Measurements from ENCODE around the gene LIME1. TPM values are rescaled to one million over a fixed set of nuclear protein-coding genes. Genes with fewer than 3 reads are reported as not detected.

Gene LIME1
- total and polyA plus RNA-seq, 4 donors = 21.2 to 69.0 (median 51.6) TPM

DNA sequence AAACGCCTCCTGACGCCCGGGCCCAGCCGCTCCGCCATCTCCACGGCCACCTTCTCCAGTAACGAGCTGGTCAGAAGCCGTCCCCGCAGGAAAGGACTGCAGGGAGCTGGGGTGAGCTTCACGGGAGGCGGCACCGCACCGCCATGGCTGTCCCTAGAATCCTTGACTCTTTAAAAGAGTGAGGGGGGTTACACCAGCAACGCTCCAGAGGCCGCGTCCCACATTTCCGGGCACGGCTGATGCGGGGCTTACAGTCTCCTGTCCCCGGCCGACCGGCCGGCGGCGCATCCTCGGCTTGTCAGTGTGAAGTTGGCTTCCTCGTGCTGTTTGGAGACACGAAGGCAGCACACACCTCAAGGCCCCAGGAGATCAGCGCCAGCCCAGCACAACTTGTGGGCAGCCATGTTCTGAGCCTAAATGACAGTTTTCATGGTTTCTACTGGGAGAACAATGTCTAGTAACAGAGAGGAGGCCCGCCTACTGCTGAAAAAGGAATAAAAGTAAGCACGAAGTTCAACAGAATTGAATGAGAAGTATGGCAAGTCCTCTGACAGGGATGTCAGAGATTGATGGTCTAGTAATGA is 33.5 kb downstream of the LIME1 start:
- no peak overlapping the region for H3K4me3 ChIP-seq (ENCODE audit: low read depth in 1 of 3, low read length in 3 of 3)
- TF ChIP-seq, protein P1, sequence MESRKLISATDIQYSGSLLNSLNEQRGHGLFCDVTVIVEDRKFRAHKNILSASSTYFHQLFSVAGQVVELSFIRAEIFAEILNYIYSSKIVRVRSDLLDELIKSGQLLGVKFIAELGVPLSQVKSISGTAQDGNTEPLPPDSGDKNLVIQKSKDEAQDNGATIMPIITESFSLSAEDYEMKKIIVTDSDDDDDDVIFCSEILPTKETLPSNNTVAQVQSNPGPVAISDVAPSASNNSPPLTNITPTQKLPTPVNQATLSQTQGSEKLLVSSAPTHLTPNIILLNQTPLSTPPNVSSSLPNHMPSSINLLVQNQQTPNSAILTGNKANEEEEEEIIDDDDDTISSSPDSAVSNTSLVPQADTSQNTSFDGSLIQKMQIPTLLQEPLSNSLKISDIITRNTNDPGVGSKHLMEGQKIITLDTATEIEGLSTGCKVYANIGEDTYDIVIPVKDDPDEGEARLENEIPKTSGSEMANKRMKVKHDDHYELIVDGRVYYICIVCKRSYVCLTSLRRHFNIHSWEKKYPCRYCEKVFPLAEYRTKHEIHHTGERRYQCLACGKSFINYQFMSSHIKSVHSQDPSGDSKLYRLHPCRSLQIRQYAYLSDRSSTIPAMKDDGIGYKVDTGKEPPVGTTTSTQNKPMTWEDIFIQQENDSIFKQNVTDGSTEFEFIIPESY (IDR thresholded peaks at IDR 0.05) = no peak
- TF ChIP-seq, protein P2, sequence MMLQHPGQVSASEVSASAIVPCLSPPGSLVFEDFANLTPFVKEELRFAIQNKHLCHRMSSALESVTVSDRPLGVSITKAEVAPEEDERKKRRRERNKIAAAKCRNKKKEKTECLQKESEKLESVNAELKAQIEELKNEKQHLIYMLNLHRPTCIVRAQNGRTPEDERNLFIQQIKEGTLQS (IDR thresholded peaks at IDR 0.05) = no peak
- TF ChIP-seq FOXA1 (IDR thresholded peaks at IDR 0.05) = no peak
- TF ChIP-seq HNF4G (IDR thresholded peaks at IDR 0.05) = no peak
- TF ChIP-seq YY1 (IDR thresholded peaks at IDR 0.05) = no peak
- no peak for TF ChIP-seq JUND (IDR thresholded peaks at IDR 0.05)
- no peak for TF ChIP-seq NR2F2 (IDR thresholded peaks at IDR 0.05)
- TF ChIP-seq, protein P3, sequence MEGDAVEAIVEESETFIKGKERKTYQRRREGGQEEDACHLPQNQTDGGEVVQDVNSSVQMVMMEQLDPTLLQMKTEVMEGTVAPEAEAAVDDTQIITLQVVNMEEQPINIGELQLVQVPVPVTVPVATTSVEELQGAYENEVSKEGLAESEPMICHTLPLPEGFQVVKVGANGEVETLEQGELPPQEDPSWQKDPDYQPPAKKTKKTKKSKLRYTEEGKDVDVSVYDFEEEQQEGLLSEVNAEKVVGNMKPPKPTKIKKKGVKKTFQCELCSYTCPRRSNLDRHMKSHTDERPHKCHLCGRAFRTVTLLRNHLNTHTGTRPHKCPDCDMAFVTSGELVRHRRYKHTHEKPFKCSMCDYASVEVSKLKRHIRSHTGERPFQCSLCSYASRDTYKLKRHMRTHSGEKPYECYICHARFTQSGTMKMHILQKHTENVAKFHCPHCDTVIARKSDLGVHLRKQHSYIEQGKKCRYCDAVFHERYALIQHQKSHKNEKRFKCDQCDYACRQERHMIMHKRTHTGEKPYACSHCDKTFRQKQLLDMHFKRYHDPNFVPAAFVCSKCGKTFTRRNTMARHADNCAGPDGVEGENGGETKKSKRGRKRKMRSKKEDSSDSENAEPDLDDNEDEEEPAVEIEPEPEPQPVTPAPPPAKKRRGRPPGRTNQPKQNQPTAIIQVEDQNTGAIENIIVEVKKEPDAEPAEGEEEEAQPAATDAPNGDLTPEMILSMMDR (IDR thresholded peaks at IDR 0.05; ENCODE audit: low read depth, low read length, missing input control) = no peak
- no peak for TF ChIP-seq GABPA (IDR thresholded peaks at IDR 0.05 in 1 of 2, conservative IDR thresholded peaks at IDR 0.05 in 1 of 2)
- TF ChIP-seq RAD21 (IDR thresholded peaks at IDR 0.05) = no peak
- TF ChIP-seq, protein P4, sequence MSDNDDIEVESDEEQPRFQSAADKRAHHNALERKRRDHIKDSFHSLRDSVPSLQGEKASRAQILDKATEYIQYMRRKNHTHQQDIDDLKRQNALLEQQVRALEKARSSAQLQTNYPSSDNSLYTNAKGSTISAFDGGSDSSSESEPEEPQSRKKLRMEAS (IDR thresholded peaks at IDR 0.05) = no peak
- TF ChIP-seq SP1 (IDR thresholded peaks at IDR 0.05) = no peak
- no peak overlapping the region for H3K27ac ChIP-seq (ENCODE audit: low read depth in 1 of 2, low read length in 2 of 2)
- no peaks in the 10 kb centered on the region for H3K36me3 ChIP-seq (ENCODE audit: control insufficient read depth in 4 of 4, insufficient read depth in 3 of 4, low read depth in 1 of 4, low read length in 3 of 4)
- 94% methylated on average over 31 of the region's 31 CpGs for WGBS
- DNase-seq (ENCODE audit: low spot score) = no peak
- H3K4me1 ChIP-seq (ENCODE audit: control insufficient read depth in 4 of 4, insufficient read depth in 4 of 4, low read length in 3 of 4) = peaks cover 0 to 1% (median 0%) of the 10 kb centered on the region in 4 donors
- H3K9ac ChIP-seq (ENCODE audit: low read depth in 1 of 2, low read length in 2 of 2) = no peak overlapping the region
- H3K27me3 ChIP-seq (ENCODE audit: control insufficient read depth in 4 of 4, insufficient read depth in 4 of 4, low read length in 3 of 4) = no peaks in the 10 kb centered on the region
- no peaks in the 10 kb centered on the region for H3K9me3 ChIP-seq (ENCODE audit: control insufficient read depth in 4 of 4, low read length in 3 of 4)

DNA sequence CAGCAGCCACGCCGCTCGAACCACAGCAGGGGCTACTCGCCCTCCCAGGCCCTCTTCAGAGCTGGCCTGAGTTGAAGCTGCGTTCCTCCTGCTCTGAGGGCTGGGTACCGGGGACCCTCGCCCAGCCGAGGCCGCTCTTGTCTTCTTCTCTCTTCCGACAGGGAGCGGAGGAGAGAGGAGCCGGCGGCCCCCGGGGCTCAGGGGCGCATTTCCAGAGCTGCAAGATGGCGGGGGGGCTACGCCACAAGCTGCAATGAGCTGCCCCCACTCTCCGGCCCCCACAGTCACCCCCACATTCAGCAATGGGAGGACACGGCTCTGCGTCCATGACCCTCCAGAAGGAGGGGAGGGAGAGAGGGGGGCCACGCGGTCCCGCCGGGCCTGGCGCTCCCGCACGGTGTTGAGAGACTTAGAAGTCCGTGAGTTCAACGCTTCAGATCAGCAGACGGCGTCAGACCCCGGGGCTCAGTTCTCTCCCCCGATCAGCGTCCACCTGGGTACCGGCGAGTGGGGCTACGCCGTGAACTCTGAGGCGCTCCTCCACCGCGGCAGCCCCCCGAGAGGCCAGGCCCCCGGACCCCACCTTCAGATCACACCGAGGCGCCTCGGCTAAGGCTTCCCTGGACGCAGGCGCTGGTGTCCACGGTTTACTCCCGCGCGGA is 34.7 kb downstream of the LIME1 start:
- TF ChIP-seq, protein P4 (IDR thresholded peaks at IDR 0.05) = no peak
- TF ChIP-seq NR2F2 (IDR thresholded peaks at IDR 0.05) = no peak
- no peak for TF ChIP-seq RXRA (IDR thresholded peaks at IDR 0.05)
- TF ChIP-seq HNF4A (conservative IDR thresholded peaks at IDR 0.05) = no peak
- no peak for TF ChIP-seq FOXA2 (IDR thresholded peaks at IDR 0.05)
- TF ChIP-seq YY1 (IDR thresholded peaks at IDR 0.05) = no peak
- TF ChIP-seq GABPA (IDR thresholded peaks at IDR 0.05 in 1 of 2, conservative IDR thresholded peaks at IDR 0.05 in 1 of 2) = no peak
- TF ChIP-seq FOXA1 (IDR thresholded peaks at IDR 0.05) = no peak
- TF ChIP-seq, protein P3 (IDR thresholded peaks at IDR 0.05; ENCODE audit: low read depth, low read length, missing input control) = no peak
- TF ChIP-seq, protein P1 (IDR thresholded peaks at IDR 0.05) = no peak
- TF ChIP-seq, protein P5, sequence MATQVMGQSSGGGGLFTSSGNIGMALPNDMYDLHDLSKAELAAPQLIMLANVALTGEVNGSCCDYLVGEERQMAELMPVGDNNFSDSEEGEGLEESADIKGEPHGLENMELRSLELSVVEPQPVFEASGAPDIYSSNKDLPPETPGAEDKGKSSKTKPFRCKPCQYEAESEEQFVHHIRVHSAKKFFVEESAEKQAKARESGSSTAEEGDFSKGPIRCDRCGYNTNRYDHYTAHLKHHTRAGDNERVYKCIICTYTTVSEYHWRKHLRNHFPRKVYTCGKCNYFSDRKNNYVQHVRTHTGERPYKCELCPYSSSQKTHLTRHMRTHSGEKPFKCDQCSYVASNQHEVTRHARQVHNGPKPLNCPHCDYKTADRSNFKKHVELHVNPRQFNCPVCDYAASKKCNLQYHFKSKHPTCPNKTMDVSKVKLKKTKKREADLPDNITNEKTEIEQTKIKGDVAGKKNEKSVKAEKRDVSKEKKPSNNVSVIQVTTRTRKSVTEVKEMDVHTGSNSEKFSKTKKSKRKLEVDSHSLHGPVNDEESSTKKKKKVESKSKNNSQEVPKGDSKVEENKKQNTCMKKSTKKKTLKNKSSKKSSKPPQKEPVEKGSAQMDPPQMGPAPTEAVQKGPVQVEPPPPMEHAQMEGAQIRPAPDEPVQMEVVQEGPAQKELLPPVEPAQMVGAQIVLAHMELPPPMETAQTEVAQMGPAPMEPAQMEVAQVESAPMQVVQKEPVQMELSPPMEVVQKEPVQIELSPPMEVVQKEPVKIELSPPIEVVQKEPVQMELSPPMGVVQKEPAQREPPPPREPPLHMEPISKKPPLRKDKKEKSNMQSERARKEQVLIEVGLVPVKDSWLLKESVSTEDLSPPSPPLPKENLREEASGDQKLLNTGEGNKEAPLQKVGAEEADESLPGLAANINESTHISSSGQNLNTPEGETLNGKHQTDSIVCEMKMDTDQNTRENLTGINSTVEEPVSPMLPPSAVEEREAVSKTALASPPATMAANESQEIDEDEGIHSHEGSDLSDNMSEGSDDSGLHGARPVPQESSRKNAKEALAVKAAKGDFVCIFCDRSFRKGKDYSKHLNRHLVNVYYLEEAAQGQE (IDR thresholded peaks at IDR 0.05) = no peak
- 95% methylated on average over 52 of the region's 52 CpGs for WGBS
- Histone ChIP-seq H3K27me3 (ENCODE audit: control insufficient read depth in 4 of 4, insufficient read depth in 4 of 4, low read length in 3 of 4) (no peaks in the 10 kb centered on the region), H3K36me3 (ENCODE audit: control insufficient read depth in 4 of 4, insufficient read depth in 3 of 4, low read depth in 1 of 4, low read length in 3 of 4) (no peaks in the 10 kb centered on the region), H3K9me3 (ENCODE audit: control insufficient read depth in 4 of 4, low read length in 3 of 4) (no peaks in the 10 kb centered on the region), H3K4me3 (ENCODE audit: low read depth in 1 of 3, low read length in 3 of 3) (no peak overlapping the region), H3K9ac (ENCODE audit: low read depth in 1 of 2, low read length in 2 of 2) (no peak overlapping the region), H3K27ac (ENCODE audit: low read depth in 1 of 2, low read length in 2 of 2) (no peak overlapping the region), H3K4me1 (ENCODE audit: control insufficient read depth in 4 of 4, insufficient read depth in 4 of 4, low read length in 3 of 4) (peaks cover 0 to 2% (median 1%) of the 10 kb centered on the region in 4 donors)
- DNase-seq (ENCODE audit: low spot score) = no peak

Measured in liver (tissue), 9 donors.